OCI-LY1 (cell line): ENCODE results near the gene FRS2.
A peak's percentile ranks its signal among the peaks of the same experiment; 100 is the strongest.

ENCODE experiments used
- H2AFZ ChIP-seq: fragments of 200-600 bp; sonication (generic), shearing (Covaris generic); 2 replicates; pipeline ENCODE4 v1.6.0; 2014; ENCODE audit warnings: antibody characterized with exemption, mild to moderate bottlenecking, low read length
- H3F3A ChIP-seq: fragments of 200-600 bp; sonication (generic), shearing (Covaris generic); 2 replicates; pipeline ENCODE4 v1.6.0; 2014; ENCODE audit warnings: mild to moderate bottlenecking, antibody characterized with exemption, low read length, moderate library complexity; ENCODE audit not compliant: insufficient read depth
- H3K27ac ChIP-seq: fragments of 200-600 bp; sonication (generic); 2 replicates; pipeline ENCODE4 v1.5.1; 2014; ENCODE audit warnings: low read length, mixed run types, mild to moderate bottlenecking, low read depth; ENCODE audit not compliant: poor library complexity, severe bottlenecking
- H3K27me3 ChIP-seq: fragments of 200-600 bp; sonication (generic); 2 replicates; pipeline ENCODE4 v1.6.0; 2014; ENCODE audit warnings: antibody characterized with exemption, mild to moderate bottlenecking, low read length, moderate library complexity; ENCODE audit not compliant: insufficient read depth
- H3K36me3 ChIP-seq: fragments of 200-600 bp; sonication (generic); 2 replicates; pipeline ENCODE4 v1.6.1; 2014; ENCODE audit warnings: mild to moderate bottlenecking, antibody characterized with exemption, low read length, moderate library complexity, mixed read lengths; ENCODE audit not compliant: insufficient read depth
- H3K4me1 ChIP-seq: fragments of 200-600 bp; sonication (generic); 2 replicates; pipeline ENCODE4 v1.5.1; 2014; ENCODE audit warnings: mild to moderate bottlenecking, low read length, moderate library complexity; ENCODE audit not compliant: insufficient read depth, severe bottlenecking
- H3K4me2 ChIP-seq: fragments of 200-600 bp; sonication (generic), shearing (Covaris generic); 2 replicates; pipeline ENCODE4 v1.6.1; 2014; ENCODE audit warnings: low read length
- H3K4me3 ChIP-seq: fragments of 200-600 bp; sonication (generic); 2 replicates; pipeline ENCODE4 v1.5.1; 2014; ENCODE audit warnings: low read length, low read depth, mild to moderate bottlenecking, mixed read lengths; ENCODE audit not compliant: poor library complexity, severe bottlenecking
- H3K79me2 ChIP-seq: fragments of 200-600 bp; shearing (Covaris generic); 2 replicates; pipeline ENCODE4 v1.6.1; 2016; ENCODE audit warnings: mixed run types, low read length, mixed read lengths; ENCODE audit not compliant: insufficient read depth
- H3K9ac ChIP-seq: fragments of 200-600 bp; sonication (generic), shearing (Covaris generic); 2 replicates; pipeline ENCODE4 v1.6.1; 2014; ENCODE audit warnings: mild to moderate bottlenecking, low read length, mixed read lengths
- H3K9me2 ChIP-seq: fragments of 200-600 bp; sonication (generic), shearing (Covaris generic); 2 replicates; pipeline ENCODE4 v1.6.1; 2014; ENCODE audit warnings: low read depth, mild to moderate bottlenecking, low read length, mixed read lengths
- H3K9me3 ChIP-seq: fragments of 200-600 bp; shearing (Covaris generic); 2 replicates; pipeline ENCODE4 v1.6.1; 2014; ENCODE audit warnings: low read length, mixed read lengths
- H4K20me1 ChIP-seq: fragments of 200-600 bp; sonication (generic), shearing (Covaris generic); 2 replicates; pipeline ENCODE4 v1.6.0; 2016; ENCODE audit warnings: mild to moderate bottlenecking, low read length; ENCODE audit not compliant: insufficient read depth
- EZH2 ChIP-seq: fragments of 200-600 bp; sonication (generic), shearing (Covaris generic); IDR thresholded peaks from 2 replicates; pipeline ENCODE4 v1.8.0; 2017; ENCODE audit warnings: borderline replicate concordance, mixed run types, mild to moderate bottlenecking, antibody characterized with exemption, low read length, moderate library complexity, mixed read lengths
- TF ChIP-seq, protein P1 (sequence below): fragments of 200-600 bp; sonication (generic), shearing (Covaris generic); IDR thresholded peaks from 2 replicates; pipeline ENCODE4 v1.5.1; 2017; ENCODE audit warnings: mild to moderate bottlenecking, antibody characterized with exemption, low read length, moderate library complexity, mixed read lengths

Gene FRS2

DNA sequence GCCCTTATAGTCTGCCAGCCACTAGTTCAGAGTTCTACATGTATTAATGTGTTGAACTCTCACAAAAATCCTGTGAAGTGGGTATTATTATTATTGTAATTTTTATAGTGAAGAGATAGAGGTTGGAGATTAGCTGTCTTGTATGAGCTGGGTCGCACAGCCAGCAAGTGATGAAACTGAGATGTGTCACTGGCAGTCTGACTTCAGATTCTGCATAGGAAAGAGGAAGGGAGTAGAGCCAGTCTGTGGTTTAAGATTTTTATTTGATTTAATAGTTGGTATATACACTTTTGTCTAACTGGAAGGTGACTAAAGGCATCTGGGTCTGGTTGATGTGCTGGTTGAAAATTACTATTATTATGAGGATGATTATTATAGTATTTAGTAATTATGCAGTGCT, 5.8 kb upstream of the FRS2 start:
- no peak overlapping the region for H3K9ac ChIP-seq
- H3K4me2 ChIP-seq, result no peak overlapping the region
- no peak overlapping the region for H3K4me3 ChIP-seq
- no peaks in the 10 kb centered on the region for H3K36me3 ChIP-seq
- no peaks in the 10 kb centered on the region for H3K79me2 ChIP-seq
- no peaks in the 10 kb centered on the region for H3K9me3 ChIP-seq
- TF ChIP-seq, protein P1, sequence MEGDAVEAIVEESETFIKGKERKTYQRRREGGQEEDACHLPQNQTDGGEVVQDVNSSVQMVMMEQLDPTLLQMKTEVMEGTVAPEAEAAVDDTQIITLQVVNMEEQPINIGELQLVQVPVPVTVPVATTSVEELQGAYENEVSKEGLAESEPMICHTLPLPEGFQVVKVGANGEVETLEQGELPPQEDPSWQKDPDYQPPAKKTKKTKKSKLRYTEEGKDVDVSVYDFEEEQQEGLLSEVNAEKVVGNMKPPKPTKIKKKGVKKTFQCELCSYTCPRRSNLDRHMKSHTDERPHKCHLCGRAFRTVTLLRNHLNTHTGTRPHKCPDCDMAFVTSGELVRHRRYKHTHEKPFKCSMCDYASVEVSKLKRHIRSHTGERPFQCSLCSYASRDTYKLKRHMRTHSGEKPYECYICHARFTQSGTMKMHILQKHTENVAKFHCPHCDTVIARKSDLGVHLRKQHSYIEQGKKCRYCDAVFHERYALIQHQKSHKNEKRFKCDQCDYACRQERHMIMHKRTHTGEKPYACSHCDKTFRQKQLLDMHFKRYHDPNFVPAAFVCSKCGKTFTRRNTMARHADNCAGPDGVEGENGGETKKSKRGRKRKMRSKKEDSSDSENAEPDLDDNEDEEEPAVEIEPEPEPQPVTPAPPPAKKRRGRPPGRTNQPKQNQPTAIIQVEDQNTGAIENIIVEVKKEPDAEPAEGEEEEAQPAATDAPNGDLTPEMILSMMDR, result no peak
- TF ChIP-seq EZH2, result no peak
- H3K9me2 ChIP-seq, result no peaks in the 10 kb centered on the region
- H4K20me1 ChIP-seq, result no peaks in the 10 kb centered on the region
- no peak overlapping the region for H2AFZ ChIP-seq
- H3K27me3 ChIP-seq, result no peaks in the 10 kb centered on the region
- peaks cover 20% of the 10 kb centered on the region for H3K4me1 ChIP-seq
- H3K27ac ChIP-seq, result no peak overlapping the region
- H3F3A ChIP-seq, result no peaks in the 10 kb centered on the region

- no peaks in the 10 kb centered on the region for H3F3A ChIP-seq
- no peak for TF ChIP-seq EZH2
- TF ChIP-seq, protein P1, result no peak
- no peak overlapping the region for H3K4me2 ChIP-seq
- no peak overlapping the region for H3K9ac ChIP-seq
- H3K9me2 ChIP-seq, result no peaks in the 10 kb centered on the region
- H3K9me3 ChIP-seq, result no peaks in the 10 kb centered on the region
- H2AFZ ChIP-seq, result no peak overlapping the region
- H3K27ac ChIP-seq, result peak overlapping the region; percentile 29
- H3K4me1 ChIP-seq, result peaks cover 36% of the 10 kb centered on the region
- H3K36me3 ChIP-seq, result no peaks in the 10 kb centered on the region
- H3K79me2 ChIP-seq, result peaks cover 13% of the 10 kb centered on the region
- no peak overlapping the region for H3K4me3 ChIP-seq
- no peaks in the 10 kb centered on the region for H4K20me1 ChIP-seq
- H3K27me3 ChIP-seq, result no peaks in the 10 kb centered on the region
These were observed 3.3 kb upstream of the FRS2 start for GRCh38 chr12:69466867-69467266.

GRCh38 chr12:69467366-69467765, 2.8 kb upstream of the FRS2 start:
- H3K4me1 ChIP-seq, result peaks cover 41% of the 10 kb centered on the region
- no peaks in the 10 kb centered on the region for H4K20me1 ChIP-seq
- H3K9ac ChIP-seq, result no peak overlapping the region
- no peak overlapping the region for H2AFZ ChIP-seq
- peak overlapping the region; percentile 29 for H3K27ac ChIP-seq
- H3K27me3 ChIP-seq, result no peaks in the 10 kb centered on the region
- no peaks in the 10 kb centered on the region for H3K9me3 ChIP-seq
- no peaks in the 10 kb centered on the region for H3K9me2 ChIP-seq
- no peak overlapping the region for H3K4me3 ChIP-seq
- no peaks in the 10 kb centered on the region for H3K36me3 ChIP-seq
- no peak overlapping the region for H3K4me2 ChIP-seq
- peaks cover 18% of the 10 kb centered on the region for H3K79me2 ChIP-seq
- TF ChIP-seq, protein P1, result no peak
- TF ChIP-seq EZH2, result no peak
- H3F3A ChIP-seq, result no peaks in the 10 kb centered on the region
